Activated naive CD8-positive, alpha-beta T cell (primary cell): ENCODE data around the gene ANKRD65.
"Not testable (repeated sequence)": the region's sequence is repeated elsewhere in the genome, so short reads cannot be mapped to it uniquely, and the experiment has no call there.

Source experiments
- H3K27ac Mint-ChIP-seq: one replicate; pipeline ENCODE4 v1.8.0; 2021; ENCODE audit warnings: mixed read lengths
- H3K27me3 Mint-ChIP-seq: one replicate; pipeline ENCODE4 v1.8.0; 2021; ENCODE audit warnings: mixed read lengths
- H3K36me3 Mint-ChIP-seq: one replicate; pipeline ENCODE4 v1.8.0; 2021; ENCODE audit warnings: mixed read lengths
- H3K4me1 Mint-ChIP-seq: one replicate; pipeline ENCODE4 v1.8.0; 2021; ENCODE audit warnings: low read depth, mixed read lengths
- H3K4me3 Mint-ChIP-seq: one replicate; pipeline ENCODE4 v1.8.0; 2021; ENCODE audit warnings: mild to moderate bottlenecking, mixed read lengths
- H3K9me3 Mint-ChIP-seq: one replicate; pipeline ENCODE4 v1.8.0; 2021; ENCODE audit warnings: low read depth, mixed read lengths

ANKRD65 gene

GRCh38 chr1:1417825-1418463 is 3.1 kb downstream of the ANKRD65 start:
- not testable (repeated sequence) for H3K4me3 Mint-ChIP-seq

GRCh38 chr1:1417396-1417795 is 3.7 kb downstream of the ANKRD65 start:
- not testable (repeated sequence) for H3K4me1 Mint-ChIP-seq, H3K27ac Mint-ChIP-seq, H3K9me3 Mint-ChIP-seq, H3K36me3 Mint-ChIP-seq, H3K27me3 Mint-ChIP-seq, H3K4me3 Mint-ChIP-seq

More at GRCh38 chr1:1417825-1418463, 3.1 kb downstream of the ANKRD65 start:
- not testable (repeated sequence) for H3K27me3 Mint-ChIP-seq, H3K4me1 Mint-ChIP-seq, H3K36me3 Mint-ChIP-seq, H3K9me3 Mint-ChIP-seq, H3K27ac Mint-ChIP-seq

GRCh38 chr1:1415751-1416150 is 5.3 kb downstream of the ANKRD65 start:
- Mint-ChIP-seq H3K36me3 (no peaks in the 10 kb centered on the region), H3K27me3 (no peaks in the 10 kb centered on the region), H3K27ac (no peak overlapping the region), H3K4me3 (no peak overlapping the region), H3K4me1 (peaks cover 2% of the 10 kb centered on the region), H3K9me3 (no peaks in the 10 kb centered on the region)

- H3K27ac Mint-ChIP-seq, H3K4me3 Mint-ChIP-seq, H3K36me3 Mint-ChIP-seq, H3K9me3 Mint-ChIP-seq, H3K27me3 Mint-ChIP-seq: not testable (repeated sequence)
- H3K4me1 Mint-ChIP-seq: peaks cover 17% of the 10 kb centered on the region
Observed at GRCh38 chr1:1412311-1412902, 8.7 kb downstream of the ANKRD65 start.

- H3K4me3 Mint-ChIP-seq: no peak overlapping the region
- peak overlapping the region; percentile 34 for H3K27ac Mint-ChIP-seq
- H3K4me1 Mint-ChIP-seq: peaks cover 19% of the 10 kb centered on the region
- no peaks in the 10 kb centered on the region for H3K9me3 Mint-ChIP-seq
- H3K27me3 Mint-ChIP-seq: no peaks in the 10 kb centered on the region
- peaks cover 2% of the 10 kb centered on the region for H3K36me3 Mint-ChIP-seq
Observed at GRCh38 chr1:1411626-1412025, 9.4 kb downstream of the ANKRD65 start.

GRCh38 chr1:1410238-1410637 is 10.8 kb downstream of the ANKRD65 start:
- peaks cover 26% of the 10 kb centered on the region for H3K4me1 Mint-ChIP-seq
- peak overlapping the region; percentile 74 for H3K27ac Mint-ChIP-seq
- H3K4me3 Mint-ChIP-seq: peak overlapping the region; percentile 71
- not testable (repeated sequence) for H3K9me3 Mint-ChIP-seq, H3K27me3 Mint-ChIP-seq, H3K36me3 Mint-ChIP-seq

- peak overlapping the region; percentile 84 for H3K27ac Mint-ChIP-seq
- peak overlapping the region; percentile 91 for H3K4me3 Mint-ChIP-seq
- peaks cover 38% of the 10 kb centered on the region for H3K4me1 Mint-ChIP-seq
- no peaks in the 10 kb centered on the region for H3K27me3 Mint-ChIP-seq
- no peaks in the 10 kb centered on the region for H3K9me3 Mint-ChIP-seq
- H3K36me3 Mint-ChIP-seq: peaks cover 7% of the 10 kb centered on the region
Observed at GRCh38 chr1:1407636-1408318, 13.3 kb downstream of the ANKRD65 start.

GRCh38 chr1:1406821-1407635 is 14.0 kb downstream of the ANKRD65 start, which contains the start of gene MRPL20:
MRPL20 (minus strand) TSS chr1:1407293; CDS start chr1:1407217, 76 bp downstream.
- Mint-ChIP-seq H3K9me3 (no peaks in the 10 kb centered on the region), H3K36me3 (peaks cover 7% of the 10 kb centered on the region), H3K4me1 (peaks cover 41% of the 10 kb centered on the region), H3K4me3 (peak within 1 kb of the TSS; percentile 95), H3K27me3 (no peaks in the 10 kb centered on the region), H3K27ac (peak within 1 kb of the TSS; percentile 95)

- Mint-ChIP-seq H3K4me3 (peak overlapping the region; percentile 95), H3K36me3 (peaks cover 7% of the 10 kb centered on the region), H3K9me3 (no peaks in the 10 kb centered on the region), H3K27ac (peak overlapping the region; percentile 95), H3K27me3 (no peaks in the 10 kb centered on the region), H3K4me1 (peaks cover 46% of the 10 kb centered on the region)
Observed at GRCh38 chr1:1406101-1406820, 14.8 kb downstream of the ANKRD65 start.

GRCh38 chr1:1403653-1404052 is 17.4 kb downstream of the ANKRD65 start:
- Mint-ChIP-seq H3K4me1 (peaks cover 49% of the 10 kb centered on the region), H3K4me3 (peak overlapping the region; percentile 59), H3K9me3 (no peaks in the 10 kb centered on the region), H3K27me3 (no peaks in the 10 kb centered on the region), H3K27ac (peak overlapping the region; percentile 80), H3K36me3 (peaks cover 7% of the 10 kb centered on the region)

GRCh38 chr1:1402901-1403392 is 18.1 kb downstream of the ANKRD65 start:
- H3K27ac Mint-ChIP-seq: peak overlapping the region; percentile 80
- H3K27me3 Mint-ChIP-seq, H3K9me3 Mint-ChIP-seq, H3K36me3 Mint-ChIP-seq, H3K4me3 Mint-ChIP-seq: not testable (repeated sequence)
- peaks cover 48% of the 10 kb centered on the region for H3K4me1 Mint-ChIP-seq

GRCh38 chr1:1402072-1402900 is 18.8 kb downstream of the ANKRD65 start:
- Mint-ChIP-seq H3K27ac (peak overlapping the region; percentile 79), H3K4me1 (peaks cover 51% of the 10 kb centered on the region), H3K9me3 (no peaks in the 10 kb centered on the region), H3K4me3 (peak overlapping the region; percentile 89), H3K36me3 (peaks cover 5% of the 10 kb centered on the region), H3K27me3 (no peaks in the 10 kb centered on the region)

- H3K4me3 Mint-ChIP-seq: peak overlapping the region; percentile 89
- no peaks in the 10 kb centered on the region for H3K27me3 Mint-ChIP-seq
- peak overlapping the region; percentile 79 for H3K27ac Mint-ChIP-seq
- H3K4me1 Mint-ChIP-seq: peaks cover 49% of the 10 kb centered on the region
- H3K9me3 Mint-ChIP-seq: no peaks in the 10 kb centered on the region
- H3K36me3 Mint-ChIP-seq: peaks cover 5% of the 10 kb centered on the region
Observed at GRCh38 chr1:1401457-1402010, 19.5 kb downstream of the ANKRD65 start.
